IgD-negative memory B cell (primary cell): Measurements from ENCODE around the gene CDH13. TPM values are rescaled to one million over a fixed set of nuclear protein-coding genes. Genes with fewer than 3 reads are reported as not detected.

Source experiments
- H3K27ac Mint-ChIP-seq, 3 donors: one replicate each; pipeline ENCODE4 v1.8.0; 2020 to 2022; ENCODE audit warnings: mild to moderate bottlenecking in 3 of 3, mixed read lengths in 3 of 3, moderate library complexity in 1 of 3
- H3K27me3 Mint-ChIP-seq: one replicate; pipeline ENCODE4 v1.8.0; 2021; ENCODE audit warnings: mixed read lengths
- H3K36me3 Mint-ChIP-seq: one replicate; pipeline ENCODE4 v1.8.0; 2020; ENCODE audit warnings: mild to moderate bottlenecking, mixed read lengths
- H3K4me1 Mint-ChIP-seq, 3 donors: one replicate each; pipeline ENCODE4 v1.8.0; 2020 to 2022; ENCODE audit warnings: mixed read lengths in 3 of 3, mild to moderate bottlenecking in 1 of 3
- H3K4me3 Mint-ChIP-seq, 4 donors: one replicate each; pipeline ENCODE4 v1.8.0; 2020 to 2022; ENCODE audit warnings: mild to moderate bottlenecking in 4 of 4, mixed read lengths in 4 of 4, moderate library complexity in 3 of 4
- H3K9me3 Mint-ChIP-seq, 3 donors: one replicate each; pipeline ENCODE4 v1.8.0; 2020 to 2021; ENCODE audit warnings: mixed read lengths in 3 of 3, mild to moderate bottlenecking in 1 of 3
- polyA plus RNA-seq: library from polyadenylated mRNA; unstranded; fragments of 300-500 nt; fragmentation: Illumina TruSeq; gene quantifications from one replicate; pipeline ENCODE4 v1.2.3, GENCODE V29; 2021

The CDH13 gene
- polyA plus RNA-seq, 1 donor from 2014 or later: 0.23 TPM

GRCh38 chr16:83271123-83271522 is 644.4 kb downstream of the CDH13 start:
- Mint-ChIP-seq H3K36me3 (no peaks in the 10 kb centered on the region), H3K27me3 (peaks cover 2% of the 10 kb centered on the region), H3K4me3 (no peak overlapping the region)

GRCh38 chr16:83271970-83272575 is 645.3 kb downstream of the CDH13 start:
- no peak overlapping the region for H3K4me3 Mint-ChIP-seq
- no peaks in the 10 kb centered on the region for H3K36me3 Mint-ChIP-seq
- H3K4me1 Mint-ChIP-seq: no peaks in the 10 kb centered on the region
- H3K27me3 Mint-ChIP-seq: no peaks in the 10 kb centered on the region
- no peaks in the 10 kb centered on the region for H3K9me3 Mint-ChIP-seq
- H3K27ac Mint-ChIP-seq: no peak overlapping the region

More at GRCh38 chr16:83271123-83271522, 644.4 kb downstream of the CDH13 start:
- Mint-ChIP-seq H3K9me3 (no peaks in the 10 kb centered on the region), H3K4me1 (no peaks in the 10 kb centered on the region), H3K27ac (no peak overlapping the region)

GRCh38 chr16:83272843-83273242 is 646.1 kb downstream of the CDH13 start:
- no peaks in the 10 kb centered on the region for H3K9me3 Mint-ChIP-seq
- H3K4me1 Mint-ChIP-seq: no peaks in the 10 kb centered on the region
- H3K27ac Mint-ChIP-seq: no peak overlapping the region
- H3K4me3 Mint-ChIP-seq: no peak overlapping the region
- H3K36me3 Mint-ChIP-seq: no peaks in the 10 kb centered on the region
- no peaks in the 10 kb centered on the region for H3K27me3 Mint-ChIP-seq

- H3K27ac Mint-ChIP-seq: no peak overlapping the region
- no peaks in the 10 kb centered on the region for H3K27me3 Mint-ChIP-seq
- H3K36me3 Mint-ChIP-seq: no peaks in the 10 kb centered on the region
- H3K9me3 Mint-ChIP-seq: no peaks in the 10 kb centered on the region
- no peaks in the 10 kb centered on the region for H3K4me1 Mint-ChIP-seq
- no peak overlapping the region for H3K4me3 Mint-ChIP-seq
Observed at GRCh38 chr16:83273504-83274173, 646.9 kb downstream of the CDH13 start.

- Mint-ChIP-seq H3K4me1 (no peaks in the 10 kb centered on the region), H3K36me3 (no peaks in the 10 kb centered on the region), H3K27me3 (peaks cover 3% of the 10 kb centered on the region)
Observed at GRCh38 chr16:83279251-83279650, 652.5 kb downstream of the CDH13 start.

GRCh38 chr16:83285921-83286320 is 659.2 kb downstream of the CDH13 start:
- no peak overlapping the region for H3K27ac Mint-ChIP-seq
- no peak overlapping the region for H3K4me3 Mint-ChIP-seq

More at GRCh38 chr16:83279251-83279650, 652.5 kb downstream of the CDH13 start:
- Mint-ChIP-seq H3K9me3 (no peaks in the 10 kb centered on the region), H3K27ac (no peak overlapping the region), H3K4me3 (no peak overlapping the region)

GRCh38 chr16:83296505-83296904 is 669.7 kb downstream of the CDH13 start:
- H3K4me1 Mint-ChIP-seq: no peaks in the 10 kb centered on the region
- peaks cover 0 to 1% (median 0%) of the 10 kb centered on the region in 3 donors for H3K9me3 Mint-ChIP-seq
- peaks cover 3% of the 10 kb centered on the region for H3K27me3 Mint-ChIP-seq
- H3K4me3 Mint-ChIP-seq: no peak overlapping the region
- H3K36me3 Mint-ChIP-seq: no peaks in the 10 kb centered on the region
- no peak overlapping the region for H3K27ac Mint-ChIP-seq

More at GRCh38 chr16:83285921-83286320, 659.2 kb downstream of the CDH13 start:
- Mint-ChIP-seq H3K9me3 (no peaks in the 10 kb centered on the region), H3K36me3 (no peaks in the 10 kb centered on the region), H3K4me1 (no peaks in the 10 kb centered on the region), H3K27me3 (peaks cover 3% of the 10 kb centered on the region)

GRCh38 chr16:83298541-83298940 is 671.8 kb downstream of the CDH13 start:
- Mint-ChIP-seq H3K27me3 (peaks cover 3% of the 10 kb centered on the region), H3K27ac (no peak overlapping the region), H3K4me1 (no peaks in the 10 kb centered on the region), H3K4me3 (no peak overlapping the region), H3K36me3 (no peaks in the 10 kb centered on the region), H3K9me3 (peaks cover 0 to 1% (median 0%) of the 10 kb centered on the region in 3 donors)

GRCh38 chr16:83300326-83300725 is 673.6 kb downstream of the CDH13 start:
- peaks cover 3% of the 10 kb centered on the region for H3K27me3 Mint-ChIP-seq
- H3K4me3 Mint-ChIP-seq: no peak overlapping the region
- no peaks in the 10 kb centered on the region for H3K36me3 Mint-ChIP-seq
- H3K27ac Mint-ChIP-seq: no peak overlapping the region
- H3K4me1 Mint-ChIP-seq: no peaks in the 10 kb centered on the region
- H3K9me3 Mint-ChIP-seq: peaks cover 0 to 3% (median 0%) of the 10 kb centered on the region in 3 donors

- Mint-ChIP-seq H3K27ac (no peak overlapping the region), H3K27me3 (peaks cover 4% of the 10 kb centered on the region)
Observed at GRCh38 chr16:83301971-83302370, 675.2 kb downstream of the CDH13 start.

GRCh38 chr16:83302853-83303252 is 676.1 kb downstream of the CDH13 start:
- Mint-ChIP-seq H3K27me3 (peaks cover 6% of the 10 kb centered on the region), H3K27ac (no peak overlapping the region), H3K9me3 (peaks cover 0 to 3% (median 0%) of the 10 kb centered on the region in 3 donors), H3K4me1 (no peaks in the 10 kb centered on the region), H3K4me3 (no peak overlapping the region), H3K36me3 (no peaks in the 10 kb centered on the region)

More at GRCh38 chr16:83301971-83302370, 675.2 kb downstream of the CDH13 start:
- H3K36me3 Mint-ChIP-seq: no peaks in the 10 kb centered on the region
- peaks cover 0 to 3% (median 0%) of the 10 kb centered on the region in 3 donors for H3K9me3 Mint-ChIP-seq
- no peaks in the 10 kb centered on the region for H3K4me1 Mint-ChIP-seq
- no peak overlapping the region for H3K4me3 Mint-ChIP-seq

GRCh38 chr16:83305092-83305491 is 678.3 kb downstream of the CDH13 start:
- Mint-ChIP-seq H3K4me3 (no peak overlapping the region), H3K4me1 (peaks cover 0 to 2% (median 0%) of the 10 kb centered on the region in 3 donors), H3K27me3 (peaks cover 13% of the 10 kb centered on the region), H3K27ac (no peak overlapping the region), H3K36me3 (peaks cover 1% of the 10 kb centered on the region), H3K9me3 (peaks cover 0 to 5% (median 0%) of the 10 kb centered on the region in 3 donors)

GRCh38 chr16:83306961-83307593 is 680.3 kb downstream of the CDH13 start:
- Mint-ChIP-seq H3K4me1 (peaks cover 0 to 2% (median 0%) of the 10 kb centered on the region in 3 donors), H3K27ac (no peak overlapping the region), H3K27me3 (peaks cover 15% of the 10 kb centered on the region), H3K9me3 (peaks cover 0 to 6% (median 0%) of the 10 kb centered on the region in 3 donors), H3K4me3 (no peak overlapping the region), H3K36me3 (peaks cover 4% of the 10 kb centered on the region)

GRCh38 chr16:83307594-83307992 is 680.8 kb downstream of the CDH13 start:
- H3K4me3 Mint-ChIP-seq: no peak overlapping the region
- peaks cover 4% of the 10 kb centered on the region for H3K36me3 Mint-ChIP-seq
- H3K4me1 Mint-ChIP-seq: peaks cover 0 to 2% (median 0%) of the 10 kb centered on the region in 3 donors
- H3K9me3 Mint-ChIP-seq: peaks cover 0 to 9% (median 0%) of the 10 kb centered on the region in 3 donors
- H3K27ac Mint-ChIP-seq: no peak overlapping the region
- H3K27me3 Mint-ChIP-seq: peaks cover 17% of the 10 kb centered on the region

- Mint-ChIP-seq H3K4me1 (peaks cover 0 to 2% (median 0%) of the 10 kb centered on the region in 3 donors), H3K36me3 (peaks cover 4% of the 10 kb centered on the region), H3K27me3 (peaks cover 17% of the 10 kb centered on the region), H3K9me3 (peaks cover 0 to 9% (median 0%) of the 10 kb centered on the region in 3 donors), H3K27ac (no peak overlapping the region), H3K4me3 (no peak overlapping the region)
Observed at GRCh38 chr16:83308414-83308813, 681.6 kb downstream of the CDH13 start.
